ENCODE results near the gene VEGFA. TPM values are rescaled to one million over a fixed set of nuclear protein-coding genes. Genes with fewer than 3 reads are reported as not detected.

The VEGFA gene
- total and polyA plus RNA-seq, 2 of the 8 experiments (the other 6 are each of a cell fraction or from before 2014, with no cell fraction given) = 42.2 to 58.5 TPM

DNA sequence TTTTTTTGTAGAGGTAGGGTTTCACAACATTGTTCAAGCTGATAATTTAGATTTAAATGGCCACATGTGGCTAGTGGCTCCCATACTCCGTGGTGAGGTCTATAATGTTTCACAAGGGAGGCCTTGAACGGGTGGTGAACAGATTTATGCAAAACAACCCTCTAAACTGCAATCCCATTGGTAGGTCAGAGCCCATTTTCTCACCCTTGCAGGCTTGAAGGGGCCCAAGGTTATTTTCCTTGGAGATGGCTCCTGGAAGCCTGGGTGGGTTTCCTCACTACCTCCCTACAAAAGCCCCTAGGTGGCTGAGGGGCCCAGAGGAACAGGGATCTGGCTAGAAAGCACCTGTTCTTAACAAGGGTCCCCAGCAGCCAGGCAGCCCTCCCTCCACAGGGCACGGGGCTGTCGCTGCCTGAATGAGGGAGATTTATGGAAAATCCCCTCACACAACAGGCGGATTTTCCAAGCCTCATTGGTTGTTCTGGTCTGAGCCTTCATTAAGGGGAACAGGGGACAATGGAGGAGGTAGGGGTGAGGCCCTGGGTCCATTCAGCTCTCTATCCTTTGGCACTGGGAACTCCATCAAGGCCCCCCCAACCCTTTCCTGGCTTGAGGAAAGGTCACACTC lies 64.6 kb downstream of the VEGFA start:
- H3K9ac ChIP-seq (replicated peaks in 1 of 4; ENCODE audit: extremely low read depth in 1 of 4, low read depth in 3 of 4, low read length in 3 of 4) = no peak overlapping the region
- no peak overlapping the region for H3K4ac ChIP-seq (replicated peaks; ENCODE audit: insufficient read length, low read depth, low read length)
- no peak overlapping the region for H4K5ac ChIP-seq (ENCODE audit: insufficient read length, low read depth, low read length)
- H3K27me3 ChIP-seq (replicated peaks in 1 of 4; ENCODE audit: control insufficient read depth in 3 of 4, extremely low read depth in 1 of 4, insufficient read depth in 3 of 4, low read length in 3 of 4) = no peaks in the 10 kb centered on the region
- H3K4me3 ChIP-seq (ENCODE audit: extremely low read depth in 1 of 4, insufficient read depth in 2 of 4, low read depth in 3 of 4, low read length in 4 of 4) = no peak overlapping the region
- WGBS, 2 experiments (ENCODE audit: extremely low coverage in 1 of 2, insufficient coverage in 1 of 2, insufficient read length in 1 of 2, insufficient replicate concordance in 2 of 2, low coverage in 1 of 2, low lambda C conversion rate in 2 of 2, missing lambda C conversion rate in 1 of 2) = 74% methylated on average over 5 of the region's 5 CpGs; no CpG with 5 or more reads in 1 of the 2 experiments
- H2AK5ac ChIP-seq (ENCODE audit: low read depth, low read length) = no peak overlapping the region
- no peaks in the 10 kb centered on the region for H3K9me3 ChIP-seq (ENCODE audit: insufficient read depth in 2 of 2, low read depth in 1 of 2, low read length in 1 of 2)
- ChIA-PET CTCF (ENCODE audit: partially characterized antibody) (interaction anchor here (1.9 to 3.8 kb wide), 4 partner anchors 17 to 245 kb away, joined by 5 to 17 read pairs (median 8); no protein-coding TSS in a partner anchor), POLR2A (ENCODE audit: partially characterized antibody) (interaction anchor here (1.3 kb wide), 1 partner anchor 64 kb away, joined by 3 read pairs; the partner anchor contains the start of gene VEGFA)
- H2BK5ac ChIP-seq (ENCODE audit: low read depth, low read length) = no peak overlapping the region
- H3K79me1 ChIP-seq (ENCODE audit: low read depth, low read length) = no peaks in the 10 kb centered on the region
- peaks cover 0 to 3% (median under 1%) of the 10 kb centered on the region in 4 experiments; a peak in 2 of 7 replicates for H3K4me1 ChIP-seq (replicated peaks in 1 of 4; ENCODE audit: control insufficient read depth in 3 of 4, insufficient read depth in 4 of 4, low read length in 3 of 4)
- H3K27ac ChIP-seq (ENCODE audit: low read depth, low read length) = no peak overlapping the region
- H2BK12ac ChIP-seq (ENCODE audit: low read depth, low read length) = no peak overlapping the region
- H2AFZ ChIP-seq (ENCODE audit: low read length) = peak overlapping the region; percentile 46; the same call in 1 of the 2 replicates
- H3K23ac ChIP-seq (ENCODE audit: insufficient read length) = no peak overlapping the region
- 0 out of 2 replicates have a peak overlapping the region, but pooled peaks have one; percentile 29 for H4K8ac ChIP-seq (ENCODE audit: extremely low read depth, insufficient read depth, low read length)
- no peak overlapping the region for H3K18ac ChIP-seq (ENCODE audit: extremely low read depth, low read length)
- H3K36me3 ChIP-seq (ENCODE audit: control insufficient read depth in 2 of 4, insufficient read depth in 4 of 4, low read length in 3 of 4) = no peaks in the 10 kb centered on the region
- FAIRE-seq (no peak), DNase-seq (ENCODE audit: low read depth in 1 of 2, low spot score in 2 of 2) (no peak)
- H2BK20ac ChIP-seq (ENCODE audit: low read length) = no peak overlapping the region
- H2BK15ac ChIP-seq (ENCODE audit: low read length) = no peak overlapping the region
- H3K14ac ChIP-seq (ENCODE audit: insufficient read length) = no peak overlapping the region
- no peaks in the 10 kb centered on the region for H3K23me2 ChIP-seq (ENCODE audit: low read depth, low read length)
- no peak for TF ChIP-seq HDAC6 (IDR thresholded peaks at IDR 0.05; ENCODE audit: low read depth, low read length)
- no peak for TF ChIP-seq CTBP2 (IDR thresholded peaks at IDR 0.05; ENCODE audit: borderline replicate concordance, insufficient read depth, insufficient read length, low read length)
- no peak for TF ChIP-seq YY1 (IDR thresholded peaks at IDR 0.05; ENCODE audit: low read depth, low read length)
- TF ChIP-seq SRF (IDR thresholded peaks at IDR 0.05; ENCODE audit: low read depth, low read length) = no peak
- no peak for TF ChIP-seq BACH1 (IDR thresholded peaks at IDR 0.05; ENCODE audit: low read length)
- no peak for TF ChIP-seq CREB1 (IDR thresholded peaks at IDR 0.05)
- TF ChIP-seq KDM1A (IDR thresholded peaks at IDR 0.05; ENCODE audit: borderline replicate concordance, low read length) = no peak
- no peak for TF ChIP-seq GTF2F1 (IDR thresholded peaks at IDR 0.05; ENCODE audit: borderline replicate concordance, low read depth, low read length)
- TF ChIP-seq, protein P1, sequence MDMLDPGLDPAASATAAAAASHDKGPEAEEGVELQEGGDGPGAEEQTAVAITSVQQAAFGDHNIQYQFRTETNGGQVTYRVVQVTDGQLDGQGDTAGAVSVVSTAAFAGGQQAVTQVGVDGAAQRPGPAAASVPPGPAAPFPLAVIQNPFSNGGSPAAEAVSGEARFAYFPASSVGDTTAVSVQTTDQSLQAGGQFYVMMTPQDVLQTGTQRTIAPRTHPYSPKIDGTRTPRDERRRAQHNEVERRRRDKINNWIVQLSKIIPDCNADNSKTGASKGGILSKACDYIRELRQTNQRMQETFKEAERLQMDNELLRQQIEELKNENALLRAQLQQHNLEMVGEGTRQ (IDR thresholded peaks at IDR 0.05; ENCODE audit: low read length) = no peak
- no peak for TF ChIP-seq POLR2AphosphoS5 (IDR thresholded peaks at IDR 0.05; ENCODE audit: low read depth, low read length)
- no peak for TF ChIP-seq JUND (IDR thresholded peaks at IDR 0.05; ENCODE audit: low read length)
- TF ChIP-seq FOSL1 (IDR thresholded peaks at IDR 0.05; ENCODE audit: insufficient read depth, low read depth, low read length) = no peak
- H3K4me2 ChIP-seq (ENCODE audit: insufficient read depth in 1 of 2, low read depth in 2 of 2, low read length in 2 of 2) = no peak overlapping the region
- no peak overlapping the region for H4K91ac ChIP-seq (replicated peaks; ENCODE audit: insufficient read length, low read length)
- no peaks in the 10 kb centered on the region for H4K20me1 ChIP-seq (replicated peaks in 1 of 2; ENCODE audit: control insufficient read depth in 1 of 2, insufficient read depth in 2 of 2, low read length in 2 of 2)
- no peak overlapping the region for H2BK120ac ChIP-seq (replicated peaks; ENCODE audit: low read depth, low read length)
- H3K79me2 ChIP-seq (ENCODE audit: control insufficient read depth in 1 of 2, insufficient read depth in 2 of 2, low read length in 2 of 2) = no peaks in the 10 kb centered on the region
- no peak overlapping the region for H3K56ac ChIP-seq (replicated peaks; ENCODE audit: insufficient read length, low read depth, low read length)
